ENCODE results near the gene NPL.

Gene NPL

GRCh38 chr1:182867861-182868260 is 78.3 kb downstream of the NPL start:
- no peak for DNase-seq (ENCODE audit: low read depth in 2 of 2)

GRCh38 chr1:182869241-182869666 is 79.7 kb downstream of the NPL start:
- DNase-seq (ENCODE audit: low read depth in 2 of 2) = no peak

GRCh38 chr1:182872881-182873280 is 83.3 kb downstream of the NPL start:
- no peak for DNase-seq (ENCODE audit: low read depth in 2 of 2)

- DNase-seq (ENCODE audit: low read depth in 2 of 2) = no peak
Observed at GRCh38 chr1:182875889-182876288, 86.3 kb downstream of the NPL start.

GRCh38 chr1:182877331-182877730 is 87.8 kb downstream of the NPL start:
- no peak for DNase-seq (ENCODE audit: low read depth in 2 of 2)

- DNase-seq (ENCODE audit: low read depth in 2 of 2) = no peak
Observed at GRCh38 chr1:182877842-182878241, 88.3 kb downstream of the NPL start.
